ENCODE results near the gene TRIML1. TPM values are rescaled to one million over a fixed set of nuclear protein-coding genes. Genes with fewer than 3 reads are reported as not detected.

The TRIML1 gene
- total RNA-seq, 1 donor from 2014 or later, result not detected

GRCh38 chr4:188121530-188121929 is 17.7 kb upstream of the TRIML1 start:
- Histone ChIP-seq H3K9me3 (no peaks in the 10 kb centered on the region), H3K4me1 (no peaks in the 10 kb centered on the region), H3K4me3 (no peak overlapping the region), H3K36me3 (no peaks in the 10 kb centered on the region), H3K27me3 (no peaks in the 10 kb centered on the region), H3K27ac (no peak overlapping the region)
- no peak for DNase-seq (ENCODE audit: extremely low spot score in 2 of 2)
- intact Hi-C loops (cut with DNase I), result no loop called here
- no peak for TF ChIP-seq POLR2A (IDR thresholded peaks at IDR 0.05)
- no peak for TF ChIP-seq POLR2AphosphoS5 (IDR thresholded peaks at IDR 0.05; ENCODE audit: insufficient read depth in 1 of 2, low read depth in 1 of 2)
- no peak for TF ChIP-seq CTCF (IDR thresholded peaks at IDR 0.05)

GRCh38 chr4:188127214-188127874 is 11.9 kb upstream of the TRIML1 start:
- Histone ChIP-seq H3K4me1 (no peaks in the 10 kb centered on the region), H3K9me3 (no peaks in the 10 kb centered on the region), H3K4me3 (no peak overlapping the region), H3K36me3 (no peaks in the 10 kb centered on the region), H3K27me3 (no peaks in the 10 kb centered on the region), H3K27ac (no peak overlapping the region)
- TF ChIP-seq POLR2AphosphoS5 (IDR thresholded peaks at IDR 0.05; ENCODE audit: insufficient read depth in 1 of 2, low read depth in 1 of 2) (no peak), CTCF (IDR thresholded peaks at IDR 0.05) (no peak)
- intact Hi-C loops (cut with DNase I), result no loop called here
- no peak for DNase-seq (ENCODE audit: extremely low spot score in 2 of 2)

- H3K9me3 ChIP-seq, result no peaks in the 10 kb centered on the region
- TF ChIP-seq CTCF (IDR thresholded peaks at IDR 0.05) (no peak), POLR2A (IDR thresholded peaks at IDR 0.05) (no peak), POLR2AphosphoS5 (IDR thresholded peaks at IDR 0.05; ENCODE audit: insufficient read depth in 1 of 2, low read depth in 1 of 2) (no peak)
- H3K4me1 ChIP-seq, result no peaks in the 10 kb centered on the region
- no peak for DNase-seq (ENCODE audit: extremely low spot score in 2 of 2)
- H3K27ac ChIP-seq, result no peak overlapping the region
- H3K36me3 ChIP-seq, result no peaks in the 10 kb centered on the region
- H3K27me3 ChIP-seq, result no peaks in the 10 kb centered on the region
- intact Hi-C loops (cut with DNase I), result no loop called here
- no peak overlapping the region for H3K4me3 ChIP-seq
Measured at GRCh38 chr4:188130355-188130754, 8.9 kb upstream of the TRIML1 start.

GRCh38 chr4:188132232-188132631 is 7.0 kb upstream of the TRIML1 start:
- Histone ChIP-seq H3K4me1 (no peaks in the 10 kb centered on the region), H3K27me3 (no peaks in the 10 kb centered on the region), H3K36me3 (no peaks in the 10 kb centered on the region), H3K4me3 (no peak overlapping the region), H3K27ac (no peak overlapping the region), H3K9me3 (no peaks in the 10 kb centered on the region)
- no peak for TF ChIP-seq POLR2AphosphoS5 (IDR thresholded peaks at IDR 0.05; ENCODE audit: insufficient read depth in 1 of 2, low read depth in 1 of 2)
- no peak for TF ChIP-seq POLR2A (IDR thresholded peaks at IDR 0.05)
- no peak for TF ChIP-seq CTCF (IDR thresholded peaks at IDR 0.05)
- no peak for DNase-seq (ENCODE audit: extremely low spot score in 2 of 2)
- intact Hi-C loops (cut with DNase I), result no loop called here

GRCh38 chr4:188138227-188138626 is 1.0 kb upstream of the TRIML1 start:
- H3K9me3 ChIP-seq, result no peaks in the 10 kb centered on the region
- intact Hi-C loops (cut with DNase I), result no loop called here
- no peaks in the 10 kb centered on the region for H3K36me3 ChIP-seq
- no peaks in the 10 kb centered on the region for H3K27me3 ChIP-seq
- no peak overlapping the region for H3K4me3 ChIP-seq
- no peaks in the 10 kb centered on the region for H3K4me1 ChIP-seq
- H3K27ac ChIP-seq, result no peak overlapping the region
- no peak for TF ChIP-seq POLR2A (IDR thresholded peaks at IDR 0.05)
- no peak for TF ChIP-seq CTCF (IDR thresholded peaks at IDR 0.05)
- no peak for TF ChIP-seq POLR2AphosphoS5 (IDR thresholded peaks at IDR 0.05; ENCODE audit: insufficient read depth in 1 of 2, low read depth in 1 of 2)
- no peak for DNase-seq (ENCODE audit: extremely low spot score in 2 of 2)
